Endothelial cell (in vitro differentiated cells): ENCODE measurements around the gene SLC2A4. TPM values are rescaled to one million over a fixed set of nuclear protein-coding genes. Genes with fewer than 3 reads are reported as not detected.
A peak's percentile ranks its signal among the peaks of the same experiment; 100 is the strongest.

ENCODE experiments used
- DNase-seq: peaks from one replicate; pipeline ENCODE4 v3.0.0; 2021; ENCODE audit warnings: low spot score
- H3K27ac Mint-ChIP-seq: one replicate; pipeline ENCODE4 v1.8.0; 2021; ENCODE audit warnings: mixed read lengths, inconsistent platforms; ENCODE audit not compliant: unreplicated experiment
- H3K27me3 Mint-ChIP-seq: one replicate; pipeline ENCODE4 v1.8.0; 2021; ENCODE audit warnings: mild to moderate bottlenecking, moderate library complexity, mixed read lengths, inconsistent platforms; ENCODE audit not compliant: unreplicated experiment
- H3K36me3 Mint-ChIP-seq: one replicate; pipeline ENCODE4 v1.8.0; 2021; ENCODE audit warnings: mild to moderate bottlenecking, low read depth, mixed read lengths, inconsistent platforms; ENCODE audit not compliant: unreplicated experiment
- H3K4me1 Mint-ChIP-seq: one replicate; pipeline ENCODE4 v1.8.0; 2021; ENCODE audit warnings: mild to moderate bottlenecking, mixed read lengths, inconsistent platforms; ENCODE audit not compliant: unreplicated experiment
- H3K4me3 Mint-ChIP-seq: one replicate; pipeline ENCODE4 v1.8.0; 2021; ENCODE audit warnings: mild to moderate bottlenecking, mixed read lengths, inconsistent platforms; ENCODE audit not compliant: unreplicated experiment
- H3K9me3 Mint-ChIP-seq: one replicate; pipeline ENCODE4 v1.8.0; 2021; ENCODE audit warnings: mixed read lengths, inconsistent platforms; ENCODE audit not compliant: unreplicated experiment
- CTCF ChIP-seq: fragments of 200-600 bp; sonication (generic); IDR thresholded peaks from one replicate; pipeline ENCODE4 v1.5.0; 2021; ENCODE audit warnings: antibody characterized with exemption; ENCODE audit not compliant: unreplicated experiment
- total RNA-seq: library from RNA; stranded (reverse); fragmentation: NEBNext Ultra II Directional; extraction: Animal tissue kit (Norgen Biotek cat#: 25700); gene quantifications from one replicate; pipeline ENCODE4 v1.2.1, GENCODE V29; 2021; ENCODE audit not compliant: unreplicated experiment

Gene SLC2A4
- total RNA-seq, 1 donor from 2014 or later: 2.2 TPM

DNA sequence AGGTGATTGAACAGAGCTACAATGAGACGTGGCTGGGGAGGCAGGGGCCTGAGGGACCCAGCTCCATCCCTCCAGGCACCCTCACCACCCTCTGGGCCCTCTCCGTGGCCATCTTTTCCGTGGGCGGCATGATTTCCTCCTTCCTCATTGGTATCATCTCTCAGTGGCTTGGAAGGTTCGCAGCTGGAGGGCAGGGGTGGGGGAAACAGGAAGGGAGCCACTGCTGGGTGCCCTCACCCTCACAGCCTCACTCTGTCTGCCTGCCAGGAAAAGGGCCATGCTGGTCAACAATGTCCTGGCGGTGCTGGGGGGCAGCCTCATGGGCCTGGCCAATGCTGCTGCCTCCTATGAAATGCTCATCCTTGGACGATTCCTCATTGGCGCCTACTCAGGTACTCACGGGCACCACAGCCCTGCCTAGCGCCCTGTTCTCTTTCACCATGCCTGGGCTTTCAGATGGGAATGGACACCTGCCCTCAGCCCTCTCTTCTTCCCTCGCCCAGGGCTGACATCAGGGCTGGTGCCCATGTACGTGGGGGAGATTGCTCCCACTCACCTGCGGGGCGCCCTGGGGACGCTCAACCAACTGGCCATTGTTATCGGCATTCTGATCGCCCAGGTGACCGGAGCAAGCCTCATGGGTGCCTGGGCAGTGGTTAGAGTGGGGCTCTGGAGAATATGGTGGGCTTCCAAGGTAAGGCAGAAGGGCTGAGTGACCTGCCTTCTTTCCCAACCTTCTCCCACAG, 2.1 kb downstream of the SLC2A4 start:
- TF ChIP-seq CTCF: no peak
- H3K4me1 Mint-ChIP-seq: peaks cover 15% of the 10 kb centered on the region
- DNase-seq: no peak
- H3K9me3 Mint-ChIP-seq: no peaks in the 10 kb centered on the region
- peaks cover 14% of the 10 kb centered on the region for H3K27me3 Mint-ChIP-seq
- peak overlapping the region; percentile 37 for H3K4me3 Mint-ChIP-seq
- no peaks in the 10 kb centered on the region for H3K36me3 Mint-ChIP-seq
- H3K27ac Mint-ChIP-seq: no peak overlapping the region

DNA sequence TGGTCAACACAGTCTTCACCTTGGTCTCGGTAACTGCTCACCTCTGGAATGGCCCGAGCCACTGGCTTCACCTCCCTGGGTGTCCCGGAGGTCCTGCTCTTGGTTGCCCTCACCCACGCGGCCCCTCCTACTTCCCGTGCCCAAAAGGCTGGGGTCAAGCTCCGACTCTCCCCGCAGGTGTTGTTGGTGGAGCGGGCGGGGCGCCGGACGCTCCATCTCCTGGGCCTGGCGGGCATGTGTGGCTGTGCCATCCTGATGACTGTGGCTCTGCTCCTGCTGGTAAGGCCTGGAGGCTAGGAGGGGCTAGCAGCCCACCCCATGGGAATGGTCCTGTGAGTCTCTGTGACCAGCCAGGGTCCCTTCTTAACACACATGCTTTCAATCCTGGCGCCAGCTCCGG, 3.4 kb downstream of the SLC2A4 start:
- H3K4me3 Mint-ChIP-seq: no peak overlapping the region
- H3K36me3 Mint-ChIP-seq: no peaks in the 10 kb centered on the region
- TF ChIP-seq CTCF: no peak
- H3K27me3 Mint-ChIP-seq: peaks cover 14% of the 10 kb centered on the region
- no peak for DNase-seq
- H3K4me1 Mint-ChIP-seq: peaks cover 11% of the 10 kb centered on the region
- H3K27ac Mint-ChIP-seq: no peak overlapping the region
- no peaks in the 10 kb centered on the region for H3K9me3 Mint-ChIP-seq

GRCh38 chr17:7285679-7286078, 4.2 kb downstream of the SLC2A4 start:
- Mint-ChIP-seq H3K27ac (no peak overlapping the region), H3K4me1 (peaks cover 5% of the 10 kb centered on the region), H3K4me3 (no peak overlapping the region), H3K36me3 (no peaks in the 10 kb centered on the region), H3K9me3 (no peaks in the 10 kb centered on the region), H3K27me3 (peaks cover 9% of the 10 kb centered on the region)
- DNase-seq: no peak
- no peak for TF ChIP-seq CTCF

GRCh38 chr17:7289256-7290032, 7.9 kb downstream of the SLC2A4 start:
- H3K27ac Mint-ChIP-seq: no peak overlapping the region
- no peaks in the 10 kb centered on the region for H3K9me3 Mint-ChIP-seq
- peaks cover 8% of the 10 kb centered on the region for H3K4me1 Mint-ChIP-seq
- H3K4me3 Mint-ChIP-seq: no peak overlapping the region
- no peak for TF ChIP-seq CTCF
- DNase-seq: no peak
- peaks cover 11% of the 10 kb centered on the region for H3K27me3 Mint-ChIP-seq
- H3K36me3 Mint-ChIP-seq: no peaks in the 10 kb centered on the region

- peaks cover 8% of the 10 kb centered on the region for H3K4me1 Mint-ChIP-seq
- no peak for TF ChIP-seq CTCF
- no peak overlapping the region for H3K27ac Mint-ChIP-seq
- H3K36me3 Mint-ChIP-seq: no peaks in the 10 kb centered on the region
- peaks cover 9% of the 10 kb centered on the region for H3K27me3 Mint-ChIP-seq
- DNase-seq: no peak
- H3K4me3 Mint-ChIP-seq: no peak overlapping the region
- no peaks in the 10 kb centered on the region for H3K9me3 Mint-ChIP-seq
These were observed 8.6 kb downstream of the SLC2A4 start for GRCh38 chr17:7290166-7290565.
